NCI-H1694 (cell line): Measurements from ENCODE around the gene NIPA2.

Source experiments
- DNase-seq: peaks from one replicate; lab custom pipeline; 2025; lab: John Stamatoyannopoulos, UW

The NIPA2 gene

GRCh38 chr15:22839046-22839695 is 705 bp downstream of the NIPA2 start:
- no peak for DNase-seq

- DNase-seq: no peak
Observed at GRCh38 chr15:22844421-22845288, 6.2 kb downstream of the NIPA2 start.

- DNase-seq: no peak
Observed at GRCh38 chr15:22845289-22845900, 6.9 kb downstream of the NIPA2 start.

- DNase-seq: no peak
Observed at GRCh38 chr15:22846073-22846472, 7.6 kb downstream of the NIPA2 start.

- DNase-seq: no peak
Observed at GRCh38 chr15:22850055-22850454, 11.6 kb downstream of the NIPA2 start.

GRCh38 chr15:22851513-22851912 is 13.0 kb downstream of the NIPA2 start:
- DNase-seq: no peak

GRCh38 chr15:22855791-22856190 is 17.3 kb downstream of the NIPA2 start:
- no peak for DNase-seq

- no peak for DNase-seq
Observed at GRCh38 chr15:22856659-22857058, 18.2 kb downstream of the NIPA2 start.

GRCh38 chr15:22861161-22861560 is 22.7 kb downstream of the NIPA2 start:
- no peak for DNase-seq

- no peak for DNase-seq
Observed at GRCh38 chr15:22863356-22863755, 24.9 kb downstream of the NIPA2 start.

GRCh38 chr15:22866079-22866478 is 27.6 kb downstream of the NIPA2 start:
- no peak for DNase-seq

- no peak for DNase-seq
Observed at GRCh38 chr15:22867886-22868285, 29.4 kb downstream of the NIPA2 start.

- DNase-seq: no peak
Observed at GRCh38 chr15:22868495-22868894, 30.0 kb downstream of the NIPA2 start.

GRCh38 chr15:22868928-22869327 is 30.5 kb downstream of the NIPA2 start:
- no peak for DNase-seq

GRCh38 chr15:22869856-22870255 is 31.4 kb downstream of the NIPA2 start:
- no peak for DNase-seq

- DNase-seq: no peak
Observed at GRCh38 chr15:22870865-22871264, 32.4 kb downstream of the NIPA2 start.

GRCh38 chr15:22871481-22872086 is 33.1 kb downstream of the NIPA2 start:
- no peak for DNase-seq

GRCh38 chr15:22872936-22873701 is 34.7 kb downstream of the NIPA2 start:
- no peak for DNase-seq

- no peak for DNase-seq
Observed at GRCh38 chr15:22873841-22874240, 35.4 kb downstream of the NIPA2 start.

GRCh38 chr15:22874256-22874655 is 35.8 kb downstream of the NIPA2 start:
- DNase-seq: no peak

- DNase-seq: no peak
Observed at GRCh38 chr15:22874966-22875365, 36.5 kb downstream of the NIPA2 start.

- no peak for DNase-seq
Observed at GRCh38 chr15:22877117-22877516, 38.7 kb downstream of the NIPA2 start.
